HFF-Myc (cell line): Measurements from ENCODE around the gene OR3A2.
"Not testable (repeated sequence)": the region's sequence is repeated elsewhere in the genome, so short reads cannot be mapped to it uniquely, and the experiment has no call there.

Experiments
- DNase-seq: peaks from one replicate; pipeline ENCODE4 v3.0.0-alpha.2; 2011; ENCODE audit warnings: low read depth; ENCODE audit errors: extremely low read depth
- H3K4me3 ChIP-seq: replicated peaks from 2 replicates; pipeline ENCODE4 v1.5.1; 2011; ENCODE audit warnings: low read depth, mild to moderate bottlenecking, control low read depth, low read length
- TF ChIP-seq, protein P1 (sequence below): IDR thresholded peaks from 2 replicates; pipeline ENCODE4 v1.5.1; 2012; ENCODE audit warnings: mild to moderate bottlenecking, low read depth, low read length, control low read depth; ENCODE audit errors: missing control alignments

OR3A2 gene

DNA sequence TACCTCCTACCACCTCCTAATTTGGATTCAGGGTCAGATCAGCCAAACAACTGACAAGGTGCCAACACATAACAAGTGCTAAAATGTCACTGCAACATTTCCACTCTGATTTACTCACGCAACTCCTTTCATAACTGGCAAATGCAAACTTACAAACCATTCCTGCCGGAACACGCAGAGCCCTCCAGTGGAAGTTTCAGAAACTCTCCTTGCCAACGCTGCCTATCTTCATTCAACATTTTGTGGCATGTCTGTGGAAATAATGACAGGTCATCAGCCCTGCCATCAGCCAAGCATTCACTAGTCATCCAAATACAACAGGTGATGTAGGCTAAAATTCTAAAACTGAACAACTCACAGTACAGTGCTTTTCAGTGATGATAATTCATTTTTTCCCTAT is 50.2 kb downstream of the OR3A2 start:
- TF ChIP-seq, protein P1, sequence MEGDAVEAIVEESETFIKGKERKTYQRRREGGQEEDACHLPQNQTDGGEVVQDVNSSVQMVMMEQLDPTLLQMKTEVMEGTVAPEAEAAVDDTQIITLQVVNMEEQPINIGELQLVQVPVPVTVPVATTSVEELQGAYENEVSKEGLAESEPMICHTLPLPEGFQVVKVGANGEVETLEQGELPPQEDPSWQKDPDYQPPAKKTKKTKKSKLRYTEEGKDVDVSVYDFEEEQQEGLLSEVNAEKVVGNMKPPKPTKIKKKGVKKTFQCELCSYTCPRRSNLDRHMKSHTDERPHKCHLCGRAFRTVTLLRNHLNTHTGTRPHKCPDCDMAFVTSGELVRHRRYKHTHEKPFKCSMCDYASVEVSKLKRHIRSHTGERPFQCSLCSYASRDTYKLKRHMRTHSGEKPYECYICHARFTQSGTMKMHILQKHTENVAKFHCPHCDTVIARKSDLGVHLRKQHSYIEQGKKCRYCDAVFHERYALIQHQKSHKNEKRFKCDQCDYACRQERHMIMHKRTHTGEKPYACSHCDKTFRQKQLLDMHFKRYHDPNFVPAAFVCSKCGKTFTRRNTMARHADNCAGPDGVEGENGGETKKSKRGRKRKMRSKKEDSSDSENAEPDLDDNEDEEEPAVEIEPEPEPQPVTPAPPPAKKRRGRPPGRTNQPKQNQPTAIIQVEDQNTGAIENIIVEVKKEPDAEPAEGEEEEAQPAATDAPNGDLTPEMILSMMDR = no peak
- H3K4me3 ChIP-seq = no peak overlapping the region
- no peak for DNase-seq

DNA sequence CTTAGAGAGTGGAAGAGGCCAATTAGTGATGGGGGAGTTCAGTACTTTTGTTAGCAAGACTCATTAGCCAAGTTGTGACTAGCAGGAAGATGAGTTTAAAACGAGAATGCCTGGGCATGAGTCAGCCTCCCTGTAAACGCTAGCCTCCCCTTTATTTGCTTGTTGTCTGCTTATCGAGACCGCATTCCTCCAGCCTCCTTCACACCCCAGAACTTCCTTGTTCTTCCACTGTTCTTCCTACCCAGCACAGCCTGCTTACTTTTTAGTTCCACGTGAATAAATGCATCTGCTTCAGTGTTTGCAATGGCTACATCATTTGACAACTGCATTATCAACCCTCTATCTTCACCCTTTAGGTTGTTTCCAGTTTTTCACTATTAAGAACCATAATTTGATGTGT is 67.8 kb downstream of the OR3A2 start:
- TF ChIP-seq, protein P1 = no peak
- H3K4me3 ChIP-seq = no peak overlapping the region
- no peak for DNase-seq

DNA sequence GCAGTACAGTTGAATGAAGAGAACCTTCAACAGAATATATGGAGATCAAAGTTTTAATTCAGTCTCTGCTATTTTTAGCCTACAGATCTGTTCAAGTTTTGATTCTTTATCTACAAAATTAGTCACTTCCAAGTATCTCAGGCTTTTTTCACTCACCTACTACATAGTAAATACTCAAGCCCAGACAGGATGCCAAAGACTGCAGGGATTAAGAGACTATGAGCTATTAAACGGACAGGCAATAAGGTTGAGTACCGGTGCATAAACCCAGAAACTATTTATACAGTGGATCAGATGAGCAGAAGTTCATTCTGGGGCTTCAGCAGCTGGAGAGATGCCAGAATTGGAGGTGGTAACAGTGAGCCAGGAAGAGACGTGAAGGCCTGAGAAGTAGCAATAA is 69.3 kb downstream of the OR3A2 start:
- H3K4me3 ChIP-seq = no peak overlapping the region
- TF ChIP-seq, protein P1 = no peak
- DNase-seq = no peak

DNA sequence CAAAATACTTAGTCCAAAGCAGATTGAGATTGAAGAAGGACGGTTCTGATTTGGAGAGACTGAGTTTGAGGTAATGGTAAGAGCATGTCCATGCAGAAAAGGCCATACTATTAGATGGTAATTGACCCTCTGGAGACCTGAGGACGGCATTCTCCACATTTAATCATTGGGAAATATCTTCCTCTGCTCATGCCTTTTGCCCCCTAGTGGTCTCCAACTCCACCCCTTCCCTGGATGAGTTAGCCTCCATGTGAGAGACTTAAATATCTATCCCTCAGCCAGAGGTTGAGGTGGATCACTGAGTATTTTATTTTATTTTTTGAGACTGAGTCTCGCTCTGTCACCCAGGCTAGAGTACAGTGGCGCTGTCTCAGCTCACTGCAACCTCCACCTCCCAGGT is 77.5 kb downstream of the OR3A2 start:
- DNase-seq = no peak
- no peak overlapping the region for H3K4me3 ChIP-seq
- TF ChIP-seq, protein P1 = no peak

DNA sequence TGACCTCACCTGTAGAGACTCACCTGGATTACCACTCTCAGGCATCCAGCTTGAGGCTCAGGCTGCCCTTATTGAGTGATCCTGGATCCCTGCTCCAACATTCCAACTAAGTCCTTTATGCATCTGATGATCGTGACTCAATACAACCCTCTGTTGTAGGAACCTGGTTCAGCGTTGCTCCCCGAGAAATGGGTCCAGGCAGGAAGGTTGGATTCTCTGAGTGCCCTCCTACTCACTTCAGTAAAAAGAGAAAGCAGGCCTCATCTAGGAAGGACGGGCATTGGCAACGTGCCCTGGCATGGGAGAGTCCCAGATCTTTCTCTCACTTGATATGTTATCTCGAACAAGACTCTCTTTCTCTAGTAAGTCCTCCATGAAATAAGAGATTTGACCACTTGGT is 87.8 kb downstream of the OR3A2 start, which contains the start of gene OR3A1:
Gene OR3A1 (minus strand): TSS at position 101 of the 400 bp plus-strand sequence. CDS start 5,778 bp downstream, outside the sequence.
- TF ChIP-seq, protein P1 = no peak
- no peak within 1 kb of the TSS for H3K4me3 ChIP-seq

DNA sequence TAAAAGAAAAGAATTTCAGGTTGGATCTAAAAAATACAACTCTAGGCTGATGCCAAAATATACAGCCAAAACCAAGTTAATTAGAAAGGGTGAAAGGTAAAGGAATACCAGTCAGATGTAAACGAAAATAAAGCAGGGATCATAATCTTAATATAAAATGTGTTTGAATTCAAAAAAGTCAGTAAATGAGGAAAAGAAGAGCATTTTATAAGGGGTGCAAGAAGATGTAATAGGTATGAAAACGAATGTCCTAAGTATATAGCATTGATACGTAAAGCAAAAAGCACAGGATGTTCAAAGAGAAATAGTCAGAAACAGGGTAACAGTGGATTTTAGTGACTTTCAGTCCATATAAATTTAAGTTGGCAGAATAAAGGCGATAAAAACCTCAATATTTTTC is 90.5 kb downstream of the OR3A2 start:
- no peak for DNase-seq
- TF ChIP-seq, protein P1 = no peak
- H3K4me3 ChIP-seq = no peak overlapping the region

More for the DNA sequence above, 87.8 kb downstream of the OR3A2 start, which contains the start of gene OR3A1:
- DNase-seq = no peak

DNA sequence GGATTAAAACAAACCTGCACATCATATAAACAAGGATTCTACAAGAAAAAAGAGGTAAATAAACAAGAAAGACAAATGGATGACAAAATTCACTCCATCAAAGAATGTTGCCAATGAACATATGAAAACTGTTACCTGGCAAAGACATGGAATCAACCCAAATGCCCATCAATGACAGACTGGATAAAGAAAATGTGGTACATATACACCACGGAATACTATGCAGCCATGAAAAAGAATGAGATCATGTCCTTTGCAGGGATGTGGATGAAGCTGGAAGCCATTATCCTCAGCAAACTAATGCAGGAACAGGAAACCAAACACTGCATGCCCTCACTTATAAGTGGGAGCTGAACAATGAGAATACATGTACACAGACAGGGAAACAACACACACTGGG is 92.6 kb downstream of the OR3A2 start:
- H3K4me3 ChIP-seq, DNase-seq: not testable (repeated sequence)

DNA sequence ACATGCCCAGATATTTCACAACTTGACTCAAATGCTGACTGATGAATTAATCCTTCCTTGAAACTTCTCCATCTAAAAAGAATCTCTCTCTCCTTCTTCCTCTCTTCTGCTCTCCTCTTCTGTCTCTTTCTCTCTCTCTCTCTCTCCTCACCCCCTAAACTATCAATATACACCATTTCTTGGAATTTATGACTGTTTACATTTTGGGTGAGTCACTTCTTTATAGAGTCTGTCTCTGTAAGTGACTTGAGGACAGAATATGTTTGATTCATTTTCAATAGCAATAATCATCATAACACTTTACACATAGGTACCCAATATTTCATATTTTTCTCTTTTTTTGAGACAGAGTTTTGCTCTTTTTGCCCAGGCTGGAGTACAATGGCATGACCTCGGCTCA is 103.2 kb downstream of the OR3A2 start:
- TF ChIP-seq, protein P1 = no peak
- DNase-seq = no peak
- no peak overlapping the region for H3K4me3 ChIP-seq
